HG03039 (cell line): ENCODE results near the gene OPN1MW2.
"Not testable (repeated sequence)": the region's sequence is repeated elsewhere in the genome, so short reads cannot be mapped to it uniquely, and the experiment has no call there.

ENCODE experiments used
- ATAC-seq: cut with Tn5 transposase; IDR thresholded peaks from one replicate; pipeline ENCODE4 v1.9.1; 2021; ENCODE audit warnings: mild to moderate bottlenecking, moderate library complexity; ENCODE audit not compliant: unreplicated experiment

The OPN1MW2 gene

DNA sequence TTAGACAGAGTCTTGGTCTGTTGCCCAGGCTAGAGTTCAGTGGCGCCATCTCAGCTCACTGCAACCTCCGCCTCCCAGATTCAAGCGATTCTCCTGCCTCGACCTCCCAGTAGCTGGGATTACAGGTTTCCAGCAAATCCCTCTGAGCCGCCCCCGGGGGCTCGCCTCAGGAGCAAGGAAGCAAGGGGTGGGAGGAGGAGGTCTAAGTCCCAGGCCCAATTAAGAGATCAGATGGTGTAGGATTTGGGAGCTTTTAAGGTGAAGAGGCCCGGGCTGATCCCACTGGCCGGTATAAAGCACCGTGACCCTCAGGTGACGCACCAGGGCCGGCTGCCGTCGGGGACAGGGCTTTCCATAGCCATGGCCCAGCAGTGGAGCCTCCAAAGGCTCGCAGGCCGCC lies at the start of gene OPN1MW2:
OPN1MW2 (plus strand) TSS at position 301 of the 400 bp plus-strand sequence; CDS start at position 361, 60 bp downstream.
- not testable (repeated sequence) for ATAC-seq

DNA sequence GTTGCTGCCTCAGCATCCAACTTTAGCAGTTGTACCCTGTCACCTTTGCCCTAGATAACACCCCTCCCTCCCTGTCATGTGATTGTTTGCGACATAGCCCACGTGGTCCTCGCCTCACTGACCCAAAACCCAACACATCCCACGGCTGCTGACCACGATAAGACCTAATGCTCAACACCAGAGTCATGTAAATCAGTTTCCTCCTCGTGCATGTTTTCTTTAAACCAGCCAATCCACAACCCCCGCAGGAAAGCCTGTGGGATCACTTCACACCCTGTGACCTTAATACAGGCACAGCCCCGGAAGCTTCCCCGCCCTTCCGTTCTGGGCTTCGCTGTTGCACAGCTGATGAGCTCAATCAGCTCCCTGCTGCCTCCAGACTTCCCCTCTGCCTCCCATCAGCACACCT lies 47.0 kb upstream of the OPN1MW2 start:
- ATAC-seq, result not testable (repeated sequence)

DNA sequence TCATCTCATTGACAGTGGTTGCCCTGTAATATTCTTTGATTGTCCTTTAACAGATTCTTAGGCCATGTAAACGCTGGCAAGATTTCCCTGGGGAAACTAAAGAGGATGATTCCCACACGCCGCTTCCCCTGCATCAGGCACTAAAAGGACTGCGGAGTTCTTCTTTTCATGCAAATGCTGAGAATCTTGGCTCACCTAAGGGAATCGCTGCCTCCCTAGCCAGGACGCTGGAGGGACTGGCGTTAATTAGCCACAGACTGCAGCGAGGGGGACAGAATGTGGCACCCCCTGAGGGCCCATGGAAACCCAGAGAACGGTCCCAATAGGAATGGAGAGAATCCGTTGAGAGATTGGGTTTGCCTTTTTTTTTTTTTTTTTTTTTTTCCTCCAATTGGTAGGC lies 45.2 kb upstream of the OPN1MW2 start:
- not testable (repeated sequence) for ATAC-seq

DNA sequence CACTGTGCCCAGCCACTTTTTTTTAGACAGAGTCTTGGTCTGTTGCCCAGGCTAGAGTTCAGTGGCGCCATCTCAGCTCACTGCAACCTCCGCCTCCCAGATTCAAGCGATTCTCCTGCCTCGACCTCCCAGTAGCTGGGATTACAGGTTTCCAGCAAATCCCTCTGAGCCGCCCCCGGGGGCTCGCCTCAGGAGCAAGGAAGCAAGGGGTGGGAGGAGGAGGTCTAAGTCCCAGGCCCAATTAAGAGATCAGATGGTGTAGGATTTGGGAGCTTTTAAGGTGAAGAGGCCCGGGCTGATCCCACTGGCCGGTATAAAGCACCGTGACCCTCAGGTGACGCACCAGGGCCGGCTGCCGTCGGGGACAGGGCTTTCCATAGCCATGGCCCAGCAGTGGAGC lies 37.3 kb upstream of the OPN1MW2 start, which contains the start of gene OPN1MW:
OPN1MW (plus strand) TSS at position 301 of the 400 bp plus-strand sequence; CDS start at position 383, 82 bp downstream.
- ATAC-seq, result not testable (repeated sequence)

DNA sequence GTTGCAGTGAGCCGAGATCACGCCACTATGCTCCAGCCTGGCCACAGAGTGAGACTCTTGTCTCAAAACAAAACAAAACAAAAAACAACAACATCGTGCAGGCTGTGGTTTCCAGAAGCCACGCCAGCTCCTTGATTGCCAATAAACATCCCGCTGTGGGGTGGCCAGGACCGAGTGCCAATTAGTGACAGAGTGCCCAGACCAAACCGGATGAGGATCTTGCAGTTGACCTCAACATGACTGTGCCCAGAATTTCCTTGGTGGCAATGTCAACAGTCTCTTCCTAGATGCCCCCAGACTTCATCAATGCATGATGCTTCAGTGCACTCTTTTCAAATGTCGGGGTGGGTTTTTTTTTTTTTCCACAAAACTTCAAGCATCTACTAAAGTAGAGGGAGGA lies 35.8 kb upstream of the OPN1MW2 start:
- not testable (repeated sequence) for ATAC-seq

DNA sequence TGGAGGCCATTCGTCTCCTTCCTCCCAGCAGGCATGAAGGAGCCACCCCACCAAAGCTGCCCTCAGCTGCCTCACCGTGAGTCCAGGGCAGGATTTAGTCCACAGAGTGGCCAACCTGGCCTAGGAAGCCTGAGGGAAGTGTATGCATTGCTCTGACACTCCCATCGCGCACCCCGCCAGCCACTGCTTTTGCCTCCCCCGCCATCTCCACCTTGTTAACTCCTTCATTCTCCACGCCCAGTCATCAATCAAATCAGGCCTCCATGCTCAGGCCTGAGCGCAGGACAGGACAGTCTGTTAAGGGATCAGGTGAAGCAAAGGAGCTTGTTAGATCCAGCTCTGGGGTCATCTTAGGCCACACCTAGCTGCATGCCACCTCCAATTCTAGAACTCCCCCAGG lies 26.7 kb upstream of the OPN1MW2 start:
- not testable (repeated sequence) for ATAC-seq

DNA sequence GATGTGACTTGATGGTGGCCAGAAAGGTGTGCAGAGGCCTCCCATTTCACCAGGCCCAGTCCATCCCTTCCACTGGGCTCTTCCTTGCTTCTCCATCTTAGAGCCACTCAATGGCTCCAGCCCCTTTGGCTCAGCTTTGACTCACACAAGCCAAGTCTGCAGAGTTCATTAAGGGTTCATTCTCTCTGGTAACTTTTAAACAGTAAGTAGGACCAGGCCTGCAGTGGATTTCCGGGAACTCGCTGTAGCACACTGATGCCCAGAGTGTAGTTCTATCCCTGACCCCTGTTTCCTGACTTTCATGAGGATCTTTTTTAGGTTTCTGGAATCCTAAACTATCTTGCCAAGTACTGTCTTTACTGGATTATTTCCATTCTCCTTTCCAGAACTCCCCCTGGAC lies 25.2 kb upstream of the OPN1MW2 start:
- not testable (repeated sequence) for ATAC-seq

DNA sequence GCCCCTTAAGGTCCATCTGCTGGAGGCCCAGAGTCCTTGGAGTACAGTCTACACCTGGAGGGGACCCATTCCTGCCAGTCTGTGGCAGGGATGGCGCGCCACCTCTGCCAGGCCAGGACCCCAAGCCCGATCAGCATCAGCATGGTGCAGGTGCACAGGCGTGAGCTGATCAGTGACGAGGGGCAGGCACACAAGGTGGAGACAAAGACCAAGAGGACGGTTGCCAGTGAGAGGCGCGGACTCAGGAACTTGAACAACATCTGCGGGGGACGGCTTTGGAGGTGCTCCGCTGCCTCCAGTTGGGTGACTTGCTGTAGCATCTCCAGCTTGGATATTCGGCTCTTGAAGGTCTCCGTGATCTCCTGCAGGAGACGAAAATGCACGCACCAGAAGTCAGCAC lies 23.1 kb upstream of the OPN1MW2 start:
- ATAC-seq, result not testable (repeated sequence)

DNA sequence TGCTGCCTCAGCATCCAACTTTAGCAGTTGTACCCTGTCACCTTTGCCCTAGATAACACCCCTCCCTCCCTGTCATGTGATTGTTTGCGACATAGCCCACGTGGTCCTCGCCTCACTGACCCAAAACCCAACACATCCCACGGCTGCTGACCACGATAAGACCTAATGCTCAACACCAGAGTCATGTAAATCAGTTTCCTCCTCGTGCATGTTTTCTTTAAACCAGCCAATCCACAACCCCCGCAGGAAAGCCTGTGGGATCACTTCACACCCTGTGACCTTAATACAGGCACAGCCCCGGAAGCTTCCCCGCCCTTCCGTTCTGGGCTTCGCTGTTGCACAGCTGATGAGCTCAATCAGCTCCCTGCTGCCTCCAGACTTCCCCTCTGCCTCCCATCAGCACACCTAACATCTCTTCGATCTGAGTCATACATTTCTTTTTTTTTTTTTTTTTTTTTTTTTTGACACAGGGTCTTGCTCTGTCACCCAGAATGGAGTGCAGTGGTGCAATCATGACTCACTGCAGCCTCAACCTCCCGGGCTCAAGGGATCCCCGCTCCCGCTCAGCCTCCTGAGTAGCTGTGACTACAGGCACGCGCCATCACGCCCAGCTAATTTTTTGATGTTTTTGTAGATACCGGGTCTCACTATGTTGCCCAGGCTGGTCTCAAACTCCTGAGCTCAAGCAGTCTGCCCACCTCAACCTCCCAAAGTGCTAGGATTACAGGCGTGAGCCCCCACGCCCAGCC lies 9.7 kb upstream of the OPN1MW2 start:
- ATAC-seq, result not testable (repeated sequence)

DNA sequence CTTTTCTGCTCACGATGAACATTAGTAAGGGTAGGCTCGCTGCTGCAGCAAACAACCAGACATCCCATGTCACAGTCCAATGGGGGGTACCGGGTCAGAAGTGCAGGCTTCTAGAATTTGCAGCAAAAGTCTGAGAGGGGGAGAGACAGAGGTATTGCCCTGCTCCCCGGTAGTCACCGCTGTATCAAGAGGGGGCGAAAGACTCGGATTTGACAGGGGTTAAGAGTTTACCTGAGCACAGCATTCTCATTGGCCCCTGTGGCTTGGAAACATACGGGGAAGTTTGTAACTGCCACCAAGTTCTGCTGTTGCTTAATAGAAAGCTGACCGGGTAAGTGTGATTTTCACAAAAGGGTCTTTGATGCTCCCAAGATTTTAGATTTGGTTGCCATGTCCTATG lies 8.5 kb upstream of the OPN1MW2 start:
- not testable (repeated sequence) for ATAC-seq

DNA sequence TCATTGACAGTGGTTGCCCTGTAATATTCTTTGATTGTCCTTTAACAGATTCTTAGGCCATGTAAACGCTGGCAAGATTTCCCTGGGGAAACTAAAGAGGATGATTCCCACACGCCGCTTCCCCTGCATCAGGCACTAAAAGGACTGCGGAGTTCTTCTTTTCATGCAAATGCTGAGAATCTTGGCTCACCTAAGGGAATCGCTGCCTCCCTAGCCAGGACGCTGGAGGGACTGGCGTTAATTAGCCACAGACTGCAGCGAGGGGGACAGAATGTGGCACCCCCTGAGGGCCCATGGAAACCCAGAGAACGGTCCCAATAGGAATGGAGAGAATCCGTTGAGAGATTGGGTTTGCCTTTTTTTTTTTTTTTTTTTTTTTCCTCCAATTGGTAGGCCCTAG lies 8.1 kb upstream of the OPN1MW2 start:
- not testable (repeated sequence) for ATAC-seq

DNA sequence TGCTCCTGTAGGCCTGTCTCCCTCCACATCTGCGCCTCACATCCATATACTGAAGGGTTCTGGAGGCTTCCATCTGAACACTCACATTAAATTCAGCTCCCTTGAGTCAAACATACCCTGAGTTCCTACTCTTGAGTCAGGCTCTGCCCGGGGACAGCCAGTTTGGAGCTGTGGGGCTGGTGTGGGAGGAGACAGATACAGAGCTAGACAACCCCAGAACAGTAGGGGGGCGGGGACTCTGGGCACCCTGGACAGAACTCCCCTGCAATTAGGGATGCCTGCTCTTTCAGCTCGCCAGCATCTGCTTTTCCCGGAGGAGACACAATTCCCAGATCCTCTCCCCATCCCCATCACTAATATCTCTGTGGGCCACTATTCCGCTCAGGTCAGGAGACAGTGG lies 5.7 kb downstream of the OPN1MW2 start:
- ATAC-seq, result not testable (repeated sequence)

DNA sequence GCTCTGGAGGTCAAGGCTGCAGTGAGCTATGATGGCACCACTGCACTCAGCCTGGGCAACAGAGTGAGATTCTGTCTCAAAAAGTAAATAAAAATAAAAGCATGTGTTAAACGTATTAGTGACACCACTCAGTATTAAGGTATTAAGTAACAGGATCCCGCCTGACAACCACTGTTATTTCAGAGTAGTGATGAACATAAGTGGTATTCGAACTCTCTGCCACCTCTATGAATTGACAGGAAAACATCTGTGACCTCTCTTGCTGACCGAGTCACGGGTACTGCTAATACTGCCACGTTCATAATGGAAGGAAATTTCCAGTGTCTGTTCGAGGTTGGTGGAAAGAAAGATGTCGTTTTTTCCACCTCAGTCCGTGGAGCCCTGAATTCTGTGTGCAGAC lies 7.2 kb downstream of the OPN1MW2 start:
- ATAC-seq, result not testable (repeated sequence)

DNA sequence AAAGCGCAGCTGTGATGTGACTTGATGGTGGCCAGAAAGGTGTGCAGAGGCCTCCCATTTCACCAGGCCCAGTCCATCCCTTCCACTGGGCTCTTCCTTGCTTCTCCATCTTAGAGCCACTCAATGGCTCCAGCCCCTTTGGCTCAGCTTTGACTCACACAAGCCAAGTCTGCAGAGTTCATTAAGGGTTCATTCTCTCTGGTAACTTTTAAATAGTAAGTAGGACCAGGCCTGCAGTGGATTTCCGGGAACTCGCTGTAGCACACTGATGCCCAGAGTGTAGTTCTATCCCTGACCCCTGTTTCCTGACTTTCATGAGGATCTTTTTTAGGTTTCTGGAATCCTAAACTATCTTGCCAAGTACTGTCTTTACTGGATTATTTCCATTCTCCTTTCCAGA lies 11.9 kb downstream of the OPN1MW2 start:
- not testable (repeated sequence) for ATAC-seq

DNA sequence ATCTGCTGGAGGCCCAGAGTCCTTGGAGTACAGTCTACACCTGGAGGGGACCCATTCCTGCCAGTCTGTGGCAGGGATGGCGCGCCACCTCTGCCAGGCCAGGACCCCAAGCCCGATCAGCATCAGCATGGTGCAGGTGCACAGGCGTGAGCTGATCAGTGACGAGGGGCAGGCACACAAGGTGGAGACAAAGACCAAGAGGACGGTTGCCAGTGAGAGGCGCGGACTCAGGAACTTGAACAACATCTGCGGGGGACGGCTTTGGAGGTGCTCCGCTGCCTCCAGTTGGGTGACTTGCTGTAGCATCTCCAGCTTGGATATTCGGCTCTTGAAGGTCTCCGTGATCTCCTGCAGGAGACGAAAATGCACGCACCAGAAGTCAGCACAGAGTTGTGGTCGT lies 14.1 kb downstream of the OPN1MW2 start:
- ATAC-seq, result not testable (repeated sequence)

DNA sequence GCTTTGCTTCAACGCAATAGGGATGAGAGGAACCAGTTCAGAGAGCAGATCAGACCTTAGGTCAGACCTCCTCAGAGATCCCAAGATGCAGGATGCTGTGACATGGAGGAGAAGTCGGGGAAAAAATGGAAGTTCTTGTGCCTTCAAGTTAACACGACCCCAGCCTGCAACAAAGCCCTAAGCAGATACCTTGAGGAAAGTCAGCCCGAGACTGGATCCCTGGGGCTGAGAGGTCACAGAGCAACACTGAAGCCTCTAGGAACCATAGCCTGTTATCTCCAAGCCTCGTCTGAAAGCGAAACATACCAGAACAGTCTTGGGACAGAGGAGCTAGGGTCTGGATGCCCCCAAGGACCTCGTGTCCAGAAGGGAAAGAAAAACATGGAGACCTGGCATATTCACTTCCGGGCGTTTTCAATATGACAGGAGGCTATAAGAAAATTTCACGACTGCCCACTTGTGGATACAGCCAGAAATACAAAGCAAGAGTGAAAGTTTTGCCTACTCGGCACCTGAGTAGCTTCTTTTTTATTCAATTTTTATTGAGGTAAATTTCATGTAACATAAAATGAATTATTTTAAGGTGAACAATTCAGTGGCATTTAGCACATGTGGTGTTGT lies 19.5 kb downstream of the OPN1MW2 start:
- ATAC-seq, result not testable (repeated sequence)

DNA sequence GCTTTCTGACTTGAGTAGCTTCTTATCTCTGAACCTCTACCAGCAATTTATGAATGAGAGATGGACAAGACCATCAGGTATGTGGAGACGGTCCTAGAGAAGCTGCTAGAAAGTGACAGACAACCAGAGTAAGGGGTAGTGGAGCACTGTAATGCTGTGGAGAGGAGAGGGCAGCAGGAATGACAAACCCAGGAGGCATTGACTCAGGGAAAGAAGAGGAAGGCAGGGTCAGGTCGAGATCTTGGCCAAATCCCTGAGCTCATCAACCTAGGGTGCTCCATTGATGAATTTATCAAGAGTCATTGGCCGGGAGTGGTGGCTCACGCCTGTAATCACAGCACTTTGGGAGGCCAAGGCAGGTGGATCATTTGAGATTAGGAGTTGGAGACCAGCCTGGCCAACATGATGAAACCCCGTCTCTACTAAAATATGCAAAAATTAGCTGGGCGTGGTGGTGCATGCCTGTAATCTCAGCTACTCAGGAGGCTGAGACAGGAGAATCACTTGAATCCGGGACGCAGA lies 20.5 kb downstream of the OPN1MW2 start:
- not testable (repeated sequence) for ATAC-seq

DNA sequence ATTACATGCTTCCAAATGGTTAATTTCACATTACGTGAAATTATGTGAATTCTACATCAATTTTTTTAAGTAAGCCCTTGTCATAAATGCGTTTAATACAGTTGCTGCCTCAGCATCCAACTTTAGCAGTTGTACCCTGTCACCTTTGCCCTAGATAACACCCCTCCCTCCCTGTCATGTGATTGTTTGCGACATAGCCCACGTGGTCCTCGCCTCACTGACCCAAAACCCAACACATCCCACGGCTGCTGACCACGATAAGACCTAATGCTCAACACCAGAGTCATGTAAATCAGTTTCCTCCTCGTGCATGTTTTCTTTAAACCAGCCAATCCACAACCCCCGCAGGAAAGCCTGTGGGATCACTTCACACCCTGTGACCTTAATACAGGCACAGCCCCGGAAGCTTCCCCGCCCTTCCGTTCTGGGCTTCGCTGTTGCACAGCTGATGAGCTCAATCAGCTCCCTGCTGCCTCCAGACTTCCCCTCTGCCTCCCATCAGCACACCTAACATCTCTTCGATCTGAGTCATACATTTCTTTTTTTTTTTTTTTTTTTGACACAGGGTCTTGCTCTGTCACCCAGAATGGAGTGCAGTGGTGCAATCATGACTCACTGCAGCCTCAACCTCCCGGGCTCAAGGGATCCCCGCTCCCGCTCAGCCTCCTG lies 28.0 kb downstream of the OPN1MW2 start:
- ATAC-seq, result not testable (repeated sequence)

DNA sequence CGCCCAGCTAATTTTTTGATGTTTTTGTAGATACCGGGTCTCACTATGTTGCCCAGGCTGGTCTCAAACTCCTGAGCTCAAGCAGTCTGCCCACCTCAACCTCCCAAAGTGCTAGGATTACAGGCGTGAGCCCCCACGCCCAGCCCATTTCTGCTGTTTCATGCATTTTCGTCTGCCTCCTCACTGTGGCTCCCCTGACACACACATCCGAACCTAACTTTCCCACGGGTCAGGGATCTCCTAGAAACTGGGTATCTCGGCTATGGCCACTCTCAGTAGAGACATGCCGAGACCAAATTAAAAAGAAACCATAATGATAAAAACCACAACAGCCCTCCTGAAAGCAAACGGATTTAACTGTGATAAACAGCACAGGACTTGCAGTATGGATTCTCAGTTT lies 28.5 kb downstream of the OPN1MW2 start:
- not testable (repeated sequence) for ATAC-seq

DNA sequence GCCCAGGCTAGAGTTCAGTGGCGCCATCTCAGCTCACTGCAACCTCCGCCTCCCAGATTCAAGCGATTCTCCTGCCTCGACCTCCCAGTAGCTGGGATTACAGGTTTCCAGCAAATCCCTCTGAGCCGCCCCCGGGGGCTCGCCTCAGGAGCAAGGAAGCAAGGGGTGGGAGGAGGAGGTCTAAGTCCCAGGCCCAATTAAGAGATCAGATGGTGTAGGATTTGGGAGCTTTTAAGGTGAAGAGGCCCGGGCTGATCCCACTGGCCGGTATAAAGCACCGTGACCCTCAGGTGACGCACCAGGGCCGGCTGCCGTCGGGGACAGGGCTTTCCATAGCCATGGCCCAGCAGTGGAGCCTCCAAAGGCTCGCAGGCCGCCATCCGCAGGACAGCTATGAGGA lies 37.7 kb downstream of the OPN1MW2 start, which contains the start of gene OPN1MW3:
OPN1MW3 (plus strand) TSS at position 301 of the 400 bp plus-strand sequence; CDS start at position 339, 38 bp downstream.
- not testable (repeated sequence) for ATAC-seq

DNA sequence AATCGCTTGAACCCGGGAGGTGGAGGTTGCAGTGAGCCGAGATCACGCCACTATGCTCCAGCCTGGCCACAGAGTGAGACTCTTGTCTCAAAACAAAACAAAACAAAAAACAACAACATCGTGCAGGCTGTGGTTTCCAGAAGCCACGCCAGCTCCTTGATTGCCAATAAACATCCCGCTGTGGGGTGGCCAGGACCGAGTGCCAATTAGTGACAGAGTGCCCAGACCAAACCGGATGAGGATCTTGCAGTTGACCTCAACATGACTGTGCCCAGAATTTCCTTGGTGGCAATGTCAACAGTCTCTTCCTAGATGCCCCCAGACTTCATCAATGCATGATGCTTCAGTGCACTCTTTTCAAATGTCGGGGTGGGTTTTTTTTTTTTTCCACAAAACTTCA lies 39.2 kb downstream of the OPN1MW2 start:
- ATAC-seq, result not testable (repeated sequence)
